HG03571 (cell line): ENCODE measurements around the gene NOSIP.
"Not testable (repeated sequence)": the region's sequence is repeated elsewhere in the genome, so short reads cannot be mapped to it uniquely, and the experiment has no call there.

Source experiments
- ATAC-seq: cut with Tn5 transposase; IDR thresholded peaks from one replicate; pipeline ENCODE4 v1.9.1; 2021; ENCODE audit not compliant: unreplicated experiment

Gene NOSIP

DNA sequence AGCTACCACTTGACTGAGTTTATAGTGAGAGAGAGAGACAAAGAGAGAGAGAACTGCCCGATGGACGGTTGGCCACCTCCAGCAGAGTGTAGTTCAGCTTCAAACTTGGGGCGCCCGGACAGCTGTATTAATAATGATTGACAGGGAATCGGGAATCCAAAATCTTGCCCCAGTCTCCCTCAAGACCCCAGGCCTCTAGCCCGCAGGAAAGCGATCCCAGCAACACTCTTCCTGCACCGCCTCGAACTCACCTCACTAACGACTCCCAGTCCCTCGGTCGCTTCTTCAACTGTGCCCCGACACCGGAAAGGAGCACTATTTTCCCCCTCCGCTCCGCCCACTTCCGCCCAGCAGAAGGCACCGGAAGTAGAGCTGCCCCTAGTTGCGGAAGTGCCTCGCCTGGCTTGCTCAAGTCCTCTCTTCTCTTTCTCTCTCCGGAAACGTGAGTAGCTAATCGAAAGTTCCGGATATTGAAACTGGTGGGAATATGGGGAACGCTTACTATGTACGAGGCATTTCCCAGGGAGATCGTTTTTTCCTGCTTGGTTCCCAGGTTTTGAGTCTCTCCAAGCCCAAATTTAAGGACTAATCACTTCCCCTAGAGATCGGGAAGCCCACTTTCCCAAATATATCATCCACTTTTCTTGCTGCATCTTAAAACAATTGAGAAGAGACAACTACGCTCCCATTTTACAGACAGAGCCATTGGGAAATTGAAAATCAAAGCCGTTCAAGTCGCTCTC lies at the start of gene NOSIP:
NOSIP (minus strand) TSS at position 293 of the 743 bp plus-strand sequence. CDS start 19,865 bp downstream, outside the sequence.
- no peak for ATAC-seq

GRCh38 chr19:49629659-49630058 lies 49.3 kb upstream of the NOSIP start:
- no peak for ATAC-seq

GRCh38 chr19:49626226-49626625 lies 45.9 kb upstream of the NOSIP start:
- ATAC-seq: no peak

- ATAC-seq: no peak
Measured at GRCh38 chr19:49624967-49625910, 44.9 kb upstream of the NOSIP start.

- ATAC-seq: not testable (repeated sequence)
Measured at GRCh38 chr19:49617860-49618259, 37.5 kb upstream of the NOSIP start.

- no peak for ATAC-seq
Measured at GRCh38 chr19:49616945-49617344, 36.6 kb upstream of the NOSIP start.

GRCh38 chr19:49616532-49616931 lies 36.2 kb upstream of the NOSIP start:
- ATAC-seq: no peak

- no peak for ATAC-seq
Measured at GRCh38 chr19:49615861-49616260, 35.5 kb upstream of the NOSIP start.

DNA sequence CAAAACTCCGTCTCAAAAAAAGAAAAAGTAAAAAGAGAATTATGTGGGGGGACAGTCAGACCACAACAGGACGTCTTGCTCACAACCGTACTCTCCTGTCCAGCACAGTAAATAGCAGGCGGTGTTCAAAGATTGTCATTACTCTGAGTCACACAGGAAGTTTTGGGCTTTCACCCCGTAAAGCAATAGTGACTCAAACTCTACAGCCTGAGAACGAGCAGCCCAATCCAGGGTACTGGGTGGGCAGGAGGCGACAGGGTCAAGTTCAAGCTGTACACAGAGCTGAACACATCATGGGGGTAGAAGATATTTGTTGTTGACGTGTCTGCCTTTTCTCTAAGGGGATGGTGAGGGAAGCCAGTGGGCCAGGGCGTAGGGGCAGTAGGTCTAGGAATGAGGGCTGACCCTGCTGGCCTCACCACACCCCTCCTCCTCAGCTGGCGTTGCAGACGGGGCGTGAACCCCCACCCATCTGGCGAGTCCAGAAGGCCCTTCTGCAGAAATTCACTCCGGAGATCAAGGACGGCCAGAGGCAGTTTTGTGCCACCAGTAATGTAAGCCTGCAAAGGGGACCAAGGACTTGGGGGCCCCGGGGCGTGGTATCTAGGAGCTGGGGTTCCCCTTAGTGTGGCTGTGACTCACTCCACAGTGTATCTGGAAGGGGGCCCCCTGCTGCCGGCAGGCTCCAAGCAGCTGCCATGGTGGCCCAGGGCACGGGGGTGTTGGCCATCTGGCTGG lies 33.9 kb upstream of the NOSIP start:
- ATAC-seq: no peak

- no peak for ATAC-seq
Measured at GRCh38 chr19:49613374-49613773, 33.0 kb upstream of the NOSIP start.

- no peak for ATAC-seq
Measured at GRCh38 chr19:49609499-49610092, 29.2 kb upstream of the NOSIP start.

DNA sequence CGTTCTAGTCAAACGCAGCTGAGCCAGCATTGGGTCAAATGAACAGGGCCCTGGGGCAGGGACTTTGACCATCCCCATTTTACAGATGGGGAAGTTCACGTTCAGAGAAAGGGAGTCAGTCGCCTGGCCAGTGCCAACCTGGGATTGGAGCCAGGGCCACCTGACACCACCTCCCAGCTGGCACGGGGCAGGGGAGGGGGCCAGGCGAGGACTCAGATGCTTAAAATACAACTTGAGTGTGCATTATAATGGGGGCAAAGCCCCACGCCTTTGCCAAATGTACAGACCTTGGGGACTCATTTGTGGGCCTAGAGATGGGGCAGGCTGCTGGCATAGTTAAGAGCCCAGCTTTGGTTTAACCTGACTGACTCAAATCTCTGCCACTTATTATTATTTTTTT lies 25.2 kb upstream of the NOSIP start:
- no peak for ATAC-seq

DNA sequence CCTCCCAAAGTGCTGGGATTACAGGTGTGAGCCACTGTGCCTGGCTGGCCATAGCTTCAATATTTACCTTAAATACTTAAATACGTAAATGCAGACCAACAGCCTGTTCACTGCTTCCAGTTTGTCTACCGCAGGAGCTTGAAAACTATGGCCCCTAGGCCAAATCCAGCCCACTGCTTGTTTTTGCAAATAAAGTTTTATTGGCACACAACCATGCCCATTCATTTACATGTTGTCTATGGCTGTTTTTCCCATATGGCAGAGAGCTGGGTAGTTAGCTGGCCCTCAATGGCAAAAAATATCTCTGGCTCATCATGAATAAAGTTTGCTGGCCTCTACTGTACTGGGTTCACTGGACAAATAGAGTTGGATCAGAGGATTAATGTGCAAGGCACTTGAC lies 22.4 kb upstream of the NOSIP start:
- ATAC-seq: no peak

- no peak for ATAC-seq
Measured at GRCh38 chr19:49601482-49602038, 21.2 kb upstream of the NOSIP start.

DNA sequence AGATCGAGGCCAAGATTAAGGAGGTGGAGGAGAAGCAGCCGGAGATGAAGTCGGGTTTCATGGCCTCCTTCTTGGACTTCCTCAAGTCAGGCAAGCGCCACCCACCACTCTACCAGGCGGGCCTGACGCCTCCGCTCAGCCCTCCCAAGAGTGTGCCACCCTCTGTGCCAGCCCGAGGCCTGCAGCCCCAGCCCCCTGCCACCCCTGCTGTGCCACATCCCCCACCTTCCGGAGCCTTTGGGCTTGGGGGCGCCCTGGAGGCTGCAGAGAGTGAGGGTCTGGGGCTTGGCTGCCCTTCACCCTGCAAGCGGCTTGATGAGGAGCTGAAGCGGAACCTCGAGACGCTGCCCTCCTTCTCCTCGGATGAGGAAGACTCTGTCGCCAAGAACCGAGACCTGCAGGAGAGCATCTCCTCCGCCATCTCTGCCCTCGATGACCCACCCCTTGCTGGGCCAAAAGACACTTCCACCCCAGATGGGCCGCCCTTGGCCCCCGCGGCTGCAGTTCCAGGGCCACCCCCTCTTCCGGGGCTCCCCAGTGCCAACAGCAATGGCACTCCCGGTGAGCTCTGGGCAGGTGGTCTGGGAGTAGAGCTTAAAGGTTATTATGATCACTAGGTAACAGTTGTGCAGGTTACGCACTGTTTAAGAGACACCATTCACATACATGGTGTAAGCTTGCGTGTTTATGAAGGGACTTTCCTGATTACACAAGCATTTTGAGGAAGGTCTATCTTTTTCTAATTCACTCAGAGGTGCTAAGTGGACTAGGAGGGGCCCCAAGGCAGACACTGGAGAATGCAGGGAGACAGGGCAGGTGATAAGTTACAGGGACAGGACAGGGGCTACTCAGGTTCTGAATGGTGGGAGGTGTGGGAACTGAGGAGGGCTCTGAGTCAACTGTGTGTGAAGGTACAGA lies 19.3 kb upstream of the NOSIP start:
- ATAC-seq: no peak

DNA sequence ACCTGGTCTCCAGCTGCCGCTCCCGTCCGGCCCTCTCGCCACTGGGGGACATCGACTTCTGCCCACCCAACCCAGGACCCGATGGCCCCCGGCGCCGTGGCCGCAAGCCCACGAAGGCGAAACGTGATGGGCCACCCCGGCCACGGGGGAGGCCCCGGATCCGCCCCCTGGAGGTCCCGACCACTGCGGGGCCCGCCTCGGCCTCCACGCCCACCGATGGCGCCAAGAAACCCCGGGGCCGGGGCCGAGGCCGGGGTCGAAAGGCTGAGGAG lies 17.3 kb upstream of the NOSIP start:
- no peak for ATAC-seq

DNA sequence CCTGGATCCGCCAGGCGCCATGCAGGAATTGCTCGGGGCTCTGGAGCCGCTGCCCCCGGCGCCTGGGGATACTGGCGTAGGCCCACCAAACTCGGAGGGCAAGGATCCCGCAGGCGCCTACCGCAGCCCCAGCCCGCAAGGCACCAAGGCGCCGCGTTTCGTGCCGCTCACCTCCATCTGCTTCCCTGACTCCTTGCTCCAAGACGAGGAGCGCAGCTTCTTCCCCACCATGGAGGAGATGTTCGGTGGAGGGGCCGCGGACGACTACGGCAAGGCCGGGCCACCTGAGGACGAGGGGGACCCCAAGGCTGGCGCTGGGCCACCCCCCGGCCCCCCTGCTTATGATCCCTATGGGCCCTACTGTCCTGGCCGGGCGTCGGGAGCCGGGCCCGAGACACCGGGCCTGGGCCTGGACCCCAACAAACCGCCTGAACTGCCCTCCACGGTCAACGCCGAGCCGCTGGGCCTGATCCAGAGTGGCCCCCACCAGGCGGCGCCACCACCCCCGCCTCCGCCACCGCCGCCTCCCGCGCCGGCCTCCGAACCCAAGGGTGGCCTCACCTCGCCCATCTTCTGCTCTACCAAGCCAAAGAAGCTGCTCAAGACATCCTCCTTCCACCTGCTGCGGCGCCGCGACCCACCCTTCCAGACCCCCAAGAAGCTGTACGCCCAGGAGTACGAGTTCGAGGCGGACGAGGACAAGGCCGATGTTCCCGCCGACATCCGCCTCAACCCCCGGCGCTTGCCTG lies 16.8 kb upstream of the NOSIP start:
- ATAC-seq: no peak

- ATAC-seq: no peak
Measured at GRCh38 chr19:49596407-49596806, 16.1 kb upstream of the NOSIP start.

- ATAC-seq: no peak
Measured at GRCh38 chr19:49595819-49596404, 15.6 kb upstream of the NOSIP start.
